GM12878 (cell line): ENCODE measurements around the gene EP400. TPM values are rescaled to one million over a fixed set of nuclear protein-coding genes. Genes with fewer than 3 reads are reported as not detected.

Experiments used
- ATAC-seq: fragments of 200-7000 bp; cut with Tn5 transposase; 3 replicates; pipeline ENCODE4 v1.9.1; 2020; ENCODE audit warnings: mild to moderate bottlenecking, moderate library complexity
- BruUV-seq: library from RNA; stranded (reverse); fragments of 400-500 nt; replicated peaks from 2 replicates; lab custom pipeline; 2021; lab: Mats Ljungman, UMichigan
- CTCF ChIA-PET: fragments of 300-600 bp; sonication (Branson Sonifier 250); formaldehyde crosslinking; extraction: SDS; loops from one replicate; lab custom pipeline; 2021; ENCODE audit warnings: inconsistent platforms; lab: Yijun Ruan, JAX
- POLR2A ChIA-PET: fragments of 350-600 bp; formaldehyde crosslinking; extraction: SDS; loops from one replicate; lab custom pipeline; 2021; ENCODE audit warnings: inconsistent platforms; lab: Charles Lee
- RAD21 ChIA-PET: fragments of 300-600 bp; sonication (Branson Sonifier 250); formaldehyde crosslinking; loops from one replicate; lab custom pipeline; 2023; ENCODE audit warnings: antibody characterized with exemption; ENCODE audit not compliant: unreplicated experiment; lab: Charles Lee
- SMC1A ChIA-PET: fragments of 300-600 bp; sonication (Branson Sonifier 250); formaldehyde crosslinking; loops from one replicate; lab custom pipeline; 2023; ENCODE audit not compliant: unreplicated experiment, uncharacterized antibody; lab: Charles Lee
- DNase-seq: peaks from one replicate; pipeline ENCODE4 v3.0.0-alpha.2; 2011; ENCODE audit warnings: low read depth, low spot score
- FAIRE-seq: peaks from 3 replicates; lab custom pipeline; 2011; peaks lifted over from hg19 to GRCh38; lab: Jason Lieb, UNC
- H2AFZ ChIP-seq: 2 replicates; pipeline ENCODE4 v1.6.0; 2011; ENCODE audit warnings: low read depth, low read length, control low read depth; ENCODE audit not compliant: control insufficient read depth
- H3K27ac ChIP-seq: 2 replicates; pipeline ENCODE4 v1.5.1; 2011; ENCODE audit warnings: control low read depth; ENCODE audit not compliant: control insufficient read depth, insufficient read depth
- H3K27me3 ChIP-seq, 2 experiments: replicated peaks in 1 of 2; 2 replicates each; pipeline versions ENCODE4 v1.6.0 to v1.6.1; 2011; ENCODE audit warnings: low read length in 1 of 2; ENCODE audit not compliant: control insufficient read depth in 2 of 2, insufficient read depth in 2 of 2
- H3K36me3 ChIP-seq, 2 experiments: 2 replicates each; pipeline ENCODE4 v1.5.1; 2011; ENCODE audit warnings: low read length in 1 of 2; ENCODE audit not compliant: control insufficient read depth in 2 of 2, insufficient read depth in 2 of 2
- H3K4me1 ChIP-seq: 2 replicates; pipeline ENCODE4 v1.6.1; 2011; ENCODE audit warnings: mild to moderate bottlenecking, low read length, moderate library complexity, mixed read lengths; ENCODE audit not compliant: control insufficient read depth, insufficient read depth
- H3K4me2 ChIP-seq: 2 replicates; pipeline ENCODE4 v1.6.0; 2011; ENCODE audit warnings: control low read depth; ENCODE audit not compliant: control insufficient read depth, insufficient read depth
- H3K4me3 ChIP-seq: fragments of 200-600 bp; sonication (generic); 2 replicates; pipeline ENCODE4 v1.5.1; 2016
- H3K79me2 ChIP-seq: 2 replicates; pipeline ENCODE4 v1.6.0; 2011; ENCODE audit warnings: low read length; ENCODE audit not compliant: control insufficient read depth, insufficient read depth
- H3K9ac ChIP-seq: 2 replicates; pipeline ENCODE4 v1.8.0; 2011; ENCODE audit warnings: low read length, control low read depth, mixed read lengths; ENCODE audit not compliant: control insufficient read depth, insufficient read depth
- H3K9me3 ChIP-seq: replicated peaks from 3 replicates; pipeline ENCODE4 v1.5.1; 2011; ENCODE audit warnings: mild to moderate bottlenecking, low read length; ENCODE audit not compliant: control insufficient read depth, insufficient read depth
- H4K20me1 ChIP-seq: 2 replicates; pipeline ENCODE4 v1.6.0; 2011; ENCODE audit not compliant: control insufficient read depth, insufficient read depth
- MAX ChIP-seq: IDR thresholded peaks from 2 replicates; pipeline ENCODE4 v1.6.1; 2012; ENCODE audit warnings: low read depth, low read length, improper control_type of control experiment
- NR2C2 ChIP-seq: IDR thresholded peaks from 2 replicates; pipeline ENCODE4 v1.6.1; 2011; ENCODE audit warnings: borderline replicate concordance, low read depth; ENCODE audit not compliant: control insufficient read depth, insufficient read length
- PKNOX1 ChIP-seq: fragments of 450-650 bp; IDR thresholded peaks from 2 replicates; pipeline ENCODE4 v1.6.1; 2016; ENCODE audit warnings: mild to moderate bottlenecking
- RAD21 ChIP-seq: IDR thresholded peaks from 2 replicates; pipeline ENCODE4 v1.6.1; 2011; ENCODE audit warnings: mild to moderate bottlenecking, low read depth, low read length, moderate library complexity; ENCODE audit not compliant: insufficient read depth
- SIX5 ChIP-seq: IDR thresholded peaks from 2 replicates; pipeline ENCODE4 v1.6.1; 2011; ENCODE audit warnings: mild to moderate bottlenecking, low read depth, low read length, moderate library complexity; ENCODE audit not compliant: severe bottlenecking
- SMC3 ChIP-seq: IDR thresholded peaks from 2 replicates; pipeline ENCODE4 v1.6.1; 2011; ENCODE audit warnings: low read length, improper control_type of control experiment, borderline replicate concordance
- WRNIP1 ChIP-seq: IDR thresholded peaks from 2 replicates; pipeline ENCODE4 v1.6.1; 2011; ENCODE audit warnings: low read depth, low read length, improper control_type of control experiment, borderline replicate concordance
- WGBS: methylation state at CpG from one replicate; pipeline ENCODE4 v1.1.6; 2016; ENCODE audit warnings: low lambda C conversion rate; ENCODE audit not compliant: insufficient replicate concordance, insufficient coverage; ENCODE audit errors: missing lambda C conversion rate; 5-methylcytosine and 5-hydroxymethylcytosine counted together
- in situ Hi-C: fragments of 300-500 bp; cut with MboI; formaldehyde crosslinking; loops from 9 replicates; pipeline ENCODE4 v1.14.3; 2018; ENCODE audit warnings: mixed read lengths
- intact Hi-C: fragments of 100-400 bp; cut with micrococcal nuclease; formaldehyde crosslinking; loops from one replicate; pipeline ENCODE4 v1.14.2; 2022; ENCODE audit not compliant: unreplicated experiment
- polyA plus RNA-seq, 11 experiments: library from polyadenylated mRNA; depleted of rRNA in 4 of 11; unstranded in 6 of 11; stranded (reverse) in 5 of 11; fragments of >200 nt; fragmentation: Nextera tagmentation in 4 of 11; fragmentation: Illumina TruSeq in 1 of 11; extraction: Ambion mirVana in 4 of 11; extraction: Trizol in 1 of 11; gene quantifications; 1 replicate in 1 of 11; 2 replicates in 10 of 11; pipeline versions ENCODE4 v1.2.1 to v1.2.3, GENCODE V29; 2011 to 2016; ENCODE audit warnings: inconsistent platforms in 2 of 11, missing spikeins in 2 of 11, low read depth in 1 of 11
- total RNA-seq, 4 experiments: library from RNA; depleted of rRNA in 3 of 4; stranded (reverse); fragments of >200 nt in 3 of 4; fragmentation: Illumina TruSeq in 1 of 4; extraction: Trizol in 1 of 4; gene quantifications; 2 replicates each; pipeline versions ENCODE4 v1.2.1 to v1.2.3, GENCODE V29; 2013 to 2021

Gene EP400
- total and polyA plus RNA-seq, 10 of the 15 experiments (the other 5 are each of a cell fraction or from before 2014, with no cell fraction given) = 3.8 to 44.2 (median 8.4) TPM

- Histone ChIP-seq H3K4me3 (no peak overlapping the region), H3K4me1 (no peaks in the 10 kb centered on the region), H4K20me1 (no peaks in the 10 kb centered on the region; the same call in 1 of the 2 replicates), H3K9me3 (no peaks in the 10 kb centered on the region), H2AFZ (no peak overlapping the region), H3K79me2 (no peaks in the 10 kb centered on the region), H3K9ac (no peak overlapping the region), H3K4me2 (no peak overlapping the region), H3K27me3 (no peaks in the 10 kb centered on the region), H3K36me3 (peaks cover 18 to 22% of the 10 kb centered on the region in 2 experiments), H3K27ac (no peak overlapping the region)
- ChIA-PET POLR2A (no interaction called here), SMC1A (no interaction called here), CTCF (no interaction called here), RAD21 (no interaction called here)
- FAIRE-seq (no peak), ATAC-seq (no peak), DNase-seq (no peak)
- intact Hi-C loops (no loop called here), in situ Hi-C loops (no loop called here)
- 74% methylated on average over 3 of the region's 3 CpGs for WGBS
- no TSS peak for BruUV-seq
- no peak for TF ChIP-seq MAX
- TF ChIP-seq WRNIP1 = no peak
- peak; percentile 7; the same call in 1 of the 2 replicates for TF ChIP-seq SMC3
- TF ChIP-seq RAD21 = 0 out of 2 replicates have a peak, but pooled peaks have one; percentile 5
- TF ChIP-seq SIX5 = no peak
- TF ChIP-seq NR2C2 = no peak
- no peak for TF ChIP-seq PKNOX1
- TF ChIP-seq, all 136 proteins: peak for 2
Measured at GRCh38 chr12:131980263-131980662, 30.5 kb downstream of the EP400 start.
